Measurements from ENCODE around the gene CPLANE2. TPM values are rescaled to one million over a fixed set of nuclear protein-coding genes. Genes with fewer than 3 reads are reported as not detected.
A peak's percentile ranks its signal among the peaks of the same experiment; 100 is the strongest.

Gene CPLANE2
- total and polyA plus RNA-seq, 2 of the 4 experiments (the other 2 are of a cell fraction) = 3.2 to 5.8 TPM

- Histone ChIP-seq H2AK5ac (ENCODE audit: low read depth, low read length) (no peak within 1 kb of the TSS), H3K18ac (ENCODE audit: low read depth, low read length) (no peak within 1 kb of the TSS), H2BK20ac (ENCODE audit: low read depth, low read length) (no peak within 1 kb of the TSS), H3K4me1 (ENCODE audit: control insufficient read depth, insufficient read depth, low read length) (peaks cover 2% of the 10 kb centered on the region), H2BK15ac (ENCODE audit: low read depth, low read length) (no peak within 1 kb of the TSS), H3K4me2 (ENCODE audit: low read depth, low read length) (no peak within 1 kb of the TSS), H4K20me1 (ENCODE audit: insufficient read depth, low read length) (no peaks in the 10 kb centered on the region), H4K8ac (ENCODE audit: low read depth in 2 of 2, low read length in 2 of 2) (no peak within 1 kb of the TSS), H2BK120ac (ENCODE audit: low read depth, low read length) (no peak within 1 kb of the TSS), H2BK5ac (ENCODE audit: low read depth, low read length, poor library complexity, severe bottlenecking) (no peak within 1 kb of the TSS), H3K79me1 (ENCODE audit: low read depth in 1 of 2, low read length in 2 of 2) (no peaks in the 10 kb centered on the region), H3K27ac (ENCODE audit: insufficient read depth, low read length) (no peak within 1 kb of the TSS), H3K36me3 (ENCODE audit: control insufficient read depth, insufficient read depth, low read length) (no peaks in the 10 kb centered on the region), H3K9me1 (ENCODE audit: insufficient read depth, low read length) (0 out of 2 replicates have a peak, but pooled peaks cover 5% of the 10 kb centered on the region), H3K4me3 (ENCODE audit: insufficient read depth, low read depth, low read length) (no peak within 1 kb of the TSS), H3K9me3 (ENCODE audit: control insufficient read depth, insufficient read depth, low read length) (no peaks in the 10 kb centered on the region), H3K27me3 (ENCODE audit: control insufficient read depth, insufficient read depth, low read length) (no peaks in the 10 kb centered on the region), H3K56ac (ENCODE audit: extremely low read depth, insufficient read depth, low read length) (no peak within 1 kb of the TSS), H3K14ac (replicated peaks; ENCODE audit: low read depth, low read length) (no peak within 1 kb of the TSS), H2AK9ac (replicated peaks; ENCODE audit: low read depth, low read length, poor library complexity) (peak within 1 kb of the TSS; percentile 28), H3K23ac (ENCODE audit: low read depth, low read length) (no peak within 1 kb of the TSS), H2AFZ (replicated peaks; ENCODE audit: low read length, poor library complexity) (no peak within 1 kb of the TSS), H3K9ac (ENCODE audit: low read depth, low read length) (no peak within 1 kb of the TSS), H4K5ac (ENCODE audit: low read depth, low read length) (no peak within 1 kb of the TSS), H3K4ac (ENCODE audit: low read depth, low read length) (no peak within 1 kb of the TSS), H4K91ac (ENCODE audit: insufficient read depth, low read depth, low read length) (no peak within 1 kb of the TSS)
- POLR2A ChIA-PET (ENCODE audit: unreplicated experiment) = no interaction called here
- no peak for ATAC-seq (ENCODE audit: low read depth)
- CTCF ChIA-PET = no interaction called here
- no peak for DNase-seq
- WGBS, 2 experiments (ENCODE audit: extremely low coverage in 2 of 2, insufficient read length in 1 of 2) = 39% methylated on average over 5 of the region's 14 CpGs; no CpG with 5 or more reads in 1 of the 2 experiments
- no TSS peak for BruUV-seq (replicated peaks)
- dilution Hi-C loops (cut with HindIII; ENCODE audit: low sequenced_read_pairs, unreplicated experiment) = no loop called here
- intact Hi-C loops (cut with micrococcal nuclease) = no loop called here
- in situ Hi-C loops (cut with MboI; ENCODE audit: low sequenced_read_pairs) = no loop called here
- TF ChIP-seq RAD21 (IDR thresholded peaks at IDR 0.05; ENCODE audit: low read length) (no peak), RFX5 (IDR thresholded peaks at IDR 0.05; ENCODE audit: low read depth, low read length) (no peak), POLR2A (IDR thresholded peaks at IDR 0.05; ENCODE audit: low read depth, low read length) (no peak), MXI1 (IDR thresholded peaks at IDR 0.05; ENCODE audit: borderline replicate concordance, low read depth, low read length) (no peak), RCOR1 (IDR thresholded peaks at IDR 0.05; ENCODE audit: insufficient replicate concordance, low read length) (no peak), BHLHE40 (IDR thresholded peaks at IDR 0.05; ENCODE audit: low read depth, low read length) (no peak), CEBPB (IDR thresholded peaks at IDR 0.05; ENCODE audit: low read depth, low read length) (no peak), NFE2L2 (IDR thresholded peaks at IDR 0.05; ENCODE audit: low read depth, low read length) (no peak), MAZ (IDR thresholded peaks at IDR 0.05; ENCODE audit: borderline replicate concordance, low read depth, low read length) (no peak)
- TF ChIP-seq, protein P1, sequence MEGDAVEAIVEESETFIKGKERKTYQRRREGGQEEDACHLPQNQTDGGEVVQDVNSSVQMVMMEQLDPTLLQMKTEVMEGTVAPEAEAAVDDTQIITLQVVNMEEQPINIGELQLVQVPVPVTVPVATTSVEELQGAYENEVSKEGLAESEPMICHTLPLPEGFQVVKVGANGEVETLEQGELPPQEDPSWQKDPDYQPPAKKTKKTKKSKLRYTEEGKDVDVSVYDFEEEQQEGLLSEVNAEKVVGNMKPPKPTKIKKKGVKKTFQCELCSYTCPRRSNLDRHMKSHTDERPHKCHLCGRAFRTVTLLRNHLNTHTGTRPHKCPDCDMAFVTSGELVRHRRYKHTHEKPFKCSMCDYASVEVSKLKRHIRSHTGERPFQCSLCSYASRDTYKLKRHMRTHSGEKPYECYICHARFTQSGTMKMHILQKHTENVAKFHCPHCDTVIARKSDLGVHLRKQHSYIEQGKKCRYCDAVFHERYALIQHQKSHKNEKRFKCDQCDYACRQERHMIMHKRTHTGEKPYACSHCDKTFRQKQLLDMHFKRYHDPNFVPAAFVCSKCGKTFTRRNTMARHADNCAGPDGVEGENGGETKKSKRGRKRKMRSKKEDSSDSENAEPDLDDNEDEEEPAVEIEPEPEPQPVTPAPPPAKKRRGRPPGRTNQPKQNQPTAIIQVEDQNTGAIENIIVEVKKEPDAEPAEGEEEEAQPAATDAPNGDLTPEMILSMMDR (conservative IDR thresholded peaks at IDR 0.05; ENCODE audit: low read depth, low read length) = no peak
These were observed 24.6 kb downstream of the CPLANE2 start, which contains the start of gene ARHGEF19 for GRCh38 chr1:16212251-16212961. Gene ARHGEF19, minus strand, starts transcription at chr1:16212652. Its CDS starts 3,598 bp downstream, at chr1:16209054.

Measured in IMR-90 (cell line).